Muscle layer of duodenum (tissue), 2 donors: ENCODE results near the gene ATP9B.

Source experiments
- H3K27ac ChIP-seq: one replicate; pipeline ENCODE4 v1.7.0; 2013; ENCODE audit warnings: mild to moderate bottlenecking, low read length
- H3K27me3 ChIP-seq: one replicate; pipeline ENCODE4 v1.7.0; 2013; ENCODE audit warnings: low read depth, mild to moderate bottlenecking, control low read depth, low read length
- H3K36me3 ChIP-seq, 2 donors: one replicate each; pipeline ENCODE4 v1.7.0; 2013; ENCODE audit warnings: low read length in 2 of 2, control low read depth in 1 of 2, mild to moderate bottlenecking in 1 of 2; ENCODE audit not compliant: insufficient read depth in 2 of 2, control insufficient read depth in 1 of 2
- H3K4me1 ChIP-seq, 2 donors: one replicate each; pipeline ENCODE4 v1.7.0; 2013; ENCODE audit warnings: low read length in 2 of 2, mild to moderate bottlenecking in 2 of 2, control low read depth in 1 of 2, moderate library complexity in 1 of 2; ENCODE audit not compliant: insufficient read depth in 2 of 2, control insufficient read depth in 1 of 2
- H3K4me3 ChIP-seq, 2 donors: one replicate each; pipeline ENCODE4 v1.7.0; 2013; ENCODE audit warnings: low read length in 2 of 2, low read depth in 1 of 2, mild to moderate bottlenecking in 1 of 2
- H3K9me3 ChIP-seq, 2 donors: one replicate each; pipeline ENCODE4 v1.7.0; 2013; ENCODE audit warnings: low read length in 2 of 2, control low read depth in 1 of 2, mild to moderate bottlenecking in 1 of 2; ENCODE audit not compliant: control insufficient read depth in 1 of 2
- donor health status: healthy.

The ATP9B gene

GRCh38 chr18:79379251-79379905 is 310.2 kb downstream of the ATP9B start:
- Histone ChIP-seq H3K4me3 (no peak overlapping the region), H3K4me1 (peaks cover 0 to 3% of the 10 kb centered on the region in 2 donors), H3K9me3 (no peaks in the 10 kb centered on the region), H3K27ac (no peak overlapping the region), H3K36me3 (peaks cover 3 to 15% of the 10 kb centered on the region in 2 donors), H3K27me3 (no peaks in the 10 kb centered on the region)

- peaks cover 0 to 10% of the 10 kb centered on the region in 2 donors for H3K36me3 ChIP-seq
- no peak overlapping the region for H3K4me3 ChIP-seq
- peaks cover 0 to 3% of the 10 kb centered on the region in 2 donors for H3K4me1 ChIP-seq
- no peaks in the 10 kb centered on the region for H3K27me3 ChIP-seq
- H3K27ac ChIP-seq: no peak overlapping the region
- no peaks in the 10 kb centered on the region for H3K9me3 ChIP-seq
These were observed 311.0 kb downstream of the ATP9B start for GRCh38 chr18:79379931-79380815.

GRCh38 chr18:79380816-79381806 is 311.9 kb downstream of the ATP9B start:
- Histone ChIP-seq H3K4me3 (no peak overlapping the region), H3K27ac (no peak overlapping the region), H3K4me1 (peaks cover 0 to 3% of the 10 kb centered on the region in 2 donors), H3K27me3 (no peaks in the 10 kb centered on the region), H3K9me3 (no peaks in the 10 kb centered on the region), H3K36me3 (peaks cover 0 to 10% of the 10 kb centered on the region in 2 donors)

GRCh38 chr18:79381811-79382311 is 312.7 kb downstream of the ATP9B start:
- H3K36me3 ChIP-seq: peaks cover 0 to 9% of the 10 kb centered on the region in 2 donors

GRCh38 chr18:79382681-79383387 is 313.6 kb downstream of the ATP9B start:
- Histone ChIP-seq H3K27ac (no peak overlapping the region), H3K9me3 (no peaks in the 10 kb centered on the region), H3K36me3 (no peaks in the 10 kb centered on the region), H3K4me3 (no peak overlapping the region), H3K4me1 (peaks cover 0 to 3% of the 10 kb centered on the region in 2 donors), H3K27me3 (no peaks in the 10 kb centered on the region)

More at GRCh38 chr18:79381811-79382311, 312.7 kb downstream of the ATP9B start:
- Histone ChIP-seq H3K4me1 (peaks cover 0 to 3% of the 10 kb centered on the region in 2 donors), H3K9me3 (no peaks in the 10 kb centered on the region), H3K4me3 (no peak overlapping the region), H3K27me3 (no peaks in the 10 kb centered on the region), H3K27ac (no peak overlapping the region)

GRCh38 chr18:79383388-79384056 is 314.3 kb downstream of the ATP9B start:
- H3K36me3 ChIP-seq: no peaks in the 10 kb centered on the region
- no peaks in the 10 kb centered on the region for H3K9me3 ChIP-seq
- no peak overlapping the region for H3K4me3 ChIP-seq
- no peak overlapping the region for H3K27ac ChIP-seq
- peaks cover 0 to 3% of the 10 kb centered on the region in 2 donors for H3K4me1 ChIP-seq
- H3K27me3 ChIP-seq: peaks cover 6% of the 10 kb centered on the region

GRCh38 chr18:79384151-79384807 is 315.1 kb downstream of the ATP9B start:
- H3K27ac ChIP-seq: no peak overlapping the region
- no peaks in the 10 kb centered on the region for H3K4me1 ChIP-seq
- H3K36me3 ChIP-seq: no peaks in the 10 kb centered on the region
- H3K9me3 ChIP-seq: no peaks in the 10 kb centered on the region
- H3K27me3 ChIP-seq: peaks cover 10% of the 10 kb centered on the region
- H3K4me3 ChIP-seq: no peak overlapping the region

GRCh38 chr18:79384834-79385233 is 315.6 kb downstream of the ATP9B start:
- Histone ChIP-seq H3K36me3 (no peaks in the 10 kb centered on the region), H3K9me3 (no peaks in the 10 kb centered on the region), H3K27me3 (peaks cover 10% of the 10 kb centered on the region), H3K4me3 (no peak overlapping the region), H3K27ac (no peak overlapping the region), H3K4me1 (no peaks in the 10 kb centered on the region)

- no peak overlapping the region for H3K4me3 ChIP-seq
- H3K4me1 ChIP-seq: no peaks in the 10 kb centered on the region
- no peaks in the 10 kb centered on the region for H3K36me3 ChIP-seq
- H3K9me3 ChIP-seq: no peaks in the 10 kb centered on the region
- H3K27me3 ChIP-seq: peaks cover 10% of the 10 kb centered on the region
- H3K27ac ChIP-seq: no peak overlapping the region
These were observed 316.1 kb downstream of the ATP9B start for GRCh38 chr18:79385326-79385707.
